ENCODE data around the gene SHROOM3.
"Not testable (repeated sequence)": the region's sequence is repeated elsewhere in the genome, so short reads cannot be mapped to it uniquely, and the experiment has no call there.

The SHROOM3 gene

GRCh38 chr4:76702440-76703122, 267.6 kb downstream of the SHROOM3 start:
- no peak for DNase-seq

GRCh38 chr4:76703123-76703490, 268.1 kb downstream of the SHROOM3 start:
- DNase-seq: no peak

GRCh38 chr4:76703676-76704075, 268.6 kb downstream of the SHROOM3 start:
- no peak for DNase-seq

- DNase-seq: no peak
These were observed 269.3 kb downstream of the SHROOM3 start for GRCh38 chr4:76704133-76704881.

GRCh38 chr4:76705472-76705871, 270.4 kb downstream of the SHROOM3 start:
- DNase-seq: no peak

GRCh38 chr4:76706581-76706980, 271.6 kb downstream of the SHROOM3 start:
- DNase-seq: no peak

- no peak for DNase-seq
These were observed 274.1 kb downstream of the SHROOM3 start for GRCh38 chr4:76708971-76709771.

- no peak for DNase-seq
These were observed 274.7 kb downstream of the SHROOM3 start for GRCh38 chr4:76709772-76710090.

GRCh38 chr4:76712564-76712963, 277.5 kb downstream of the SHROOM3 start:
- DNase-seq: peak in 1 of 2 experiments; percentile 10

GRCh38 chr4:76714226-76714625, 279.2 kb downstream of the SHROOM3 start:
- no peak for DNase-seq

GRCh38 chr4:76716020-76716419, 281.0 kb downstream of the SHROOM3 start:
- no peak for DNase-seq

GRCh38 chr4:76716658-76717057, 281.6 kb downstream of the SHROOM3 start:
- peak; percentile 36 to 37 for DNase-seq

- DNase-seq: no peak
These were observed 282.4 kb downstream of the SHROOM3 start for GRCh38 chr4:76717431-76717830.

GRCh38 chr4:76718021-76718420, 283.0 kb downstream of the SHROOM3 start:
- no peak for DNase-seq

- no peak for DNase-seq
These were observed 283.8 kb downstream of the SHROOM3 start for GRCh38 chr4:76718831-76719230.

GRCh38 chr4:76720121-76720520, 285.1 kb downstream of the SHROOM3 start:
- DNase-seq: no peak

GRCh38 chr4:76722146-76722545, 287.1 kb downstream of the SHROOM3 start:
- DNase-seq: not testable (repeated sequence)

GRCh38 chr4:76722838-76723237, 287.8 kb downstream of the SHROOM3 start:
- no peak for DNase-seq

GRCh38 chr4:76723373-76723772, 288.3 kb downstream of the SHROOM3 start:
- no peak for DNase-seq

GRCh38 chr4:76723924-76724323, 288.9 kb downstream of the SHROOM3 start:
- peak in 1 of 2 experiments; percentile 31 for DNase-seq

GRCh38 chr4:76725039-76725438, 290.0 kb downstream of the SHROOM3 start:
- peak in 1 of 2 experiments; percentile 4 for DNase-seq

- DNase-seq: no peak
These were observed 291.1 kb downstream of the SHROOM3 start for GRCh38 chr4:76726176-76726575.

GRCh38 chr4:76726631-76727030, 291.6 kb downstream of the SHROOM3 start:
- DNase-seq: no peak

GRCh38 chr4:76727934-76728333, 292.9 kb downstream of the SHROOM3 start:
- DNase-seq: not testable (repeated sequence)

All from NCI-H526 (cell line).